Measurements from ENCODE around the gene RAB11FIP4. TPM values are rescaled to one million over a fixed set of nuclear protein-coding genes. Genes with fewer than 3 reads are reported as not detected.

Gene RAB11FIP4
- total and polyA plus RNA-seq, 12 donors: 0.48 to 3.8 (median 2.3) TPM

GRCh38 chr17:31564883-31565301, 173.4 kb downstream of the RAB11FIP4 start:
- intact Hi-C loops (cut with DNase I): no loop called here

GRCh38 chr17:31565652-31566051, 174.2 kb downstream of the RAB11FIP4 start:
- H3K4me1 ChIP-seq (replicated peaks in 1 of 2): peaks cover 0 to 40% of the 10 kb centered on the region in 2 donors
- H3K36me3 ChIP-seq (replicated peaks in 1 of 2): no peaks in the 10 kb centered on the region
- H3K9me3 ChIP-seq (replicated peaks in 1 of 3): no peaks in the 10 kb centered on the region
- TF ChIP-seq POLR2A (IDR thresholded peaks at IDR 0.05): no peak
- no peak for TF ChIP-seq CTCF (IDR thresholded peaks at IDR 0.05)
- WGBS, 4 donors: 90 to 95% (median 92%) methylated on average over 9 of the region's 9 CpGs
- no peaks in the 10 kb centered on the region for H3K27me3 ChIP-seq
- DNase-seq: no peak
- H3K4me3 ChIP-seq: no peak overlapping the region
- peak overlapping the region in 1 of 5 donors; percentile 31 for H3K27ac ChIP-seq
- intact Hi-C loops (cut with DNase I): no loop called here

More at GRCh38 chr17:31564883-31565301, 173.4 kb downstream of the RAB11FIP4 start:
- no peak overlapping the region for H3K4me3 ChIP-seq
- H3K4me1 ChIP-seq (replicated peaks in 1 of 2): peaks cover 0 to 40% of the 10 kb centered on the region in 2 donors
- no peak for DNase-seq
- H3K27me3 ChIP-seq: no peaks in the 10 kb centered on the region
- 55 to 83% (median 80%) methylated on average over 2 to 6 of the region's 6 CpGs for WGBS, 4 donors
- H3K9me3 ChIP-seq (replicated peaks in 1 of 3): no peaks in the 10 kb centered on the region
- no peak for TF ChIP-seq POLR2A (IDR thresholded peaks at IDR 0.05)
- TF ChIP-seq CTCF (IDR thresholded peaks at IDR 0.05): no peak
- no peaks in the 10 kb centered on the region for H3K36me3 ChIP-seq (replicated peaks in 1 of 2)
- peak overlapping the region in 1 of 5 donors; percentile 20 for H3K27ac ChIP-seq

GRCh38 chr17:31566247-31566991, 174.9 kb downstream of the RAB11FIP4 start:
- intact Hi-C loops (cut with DNase I): no loop called here
- Histone ChIP-seq H3K4me1 (replicated peaks in 1 of 2) (peaks cover 0 to 33% of the 10 kb centered on the region in 2 donors), H3K9me3 (replicated peaks in 1 of 3) (no peaks in the 10 kb centered on the region), H3K27ac (no peak overlapping the region), H3K27me3 (no peaks in the 10 kb centered on the region), H3K4me3 (no peak overlapping the region), H3K36me3 (replicated peaks in 1 of 2) (no peaks in the 10 kb centered on the region)
- TF ChIP-seq POLR2A (IDR thresholded peaks at IDR 0.05): no peak
- TF ChIP-seq CTCF (IDR thresholded peaks at IDR 0.05): no peak
- DNase-seq: no peak
- WGBS, 4 donors: 83 to 91% (median 87%) methylated on average over 12 of the region's 12 CpGs

GRCh38 chr17:31566992-31567373, 175.5 kb downstream of the RAB11FIP4 start:
- intact Hi-C loops (cut with DNase I): no loop called here
- Histone ChIP-seq H3K4me3 (no peak overlapping the region), H3K27ac (peak overlapping the region in 1 of 5 donors; percentile 36), H3K36me3 (replicated peaks in 1 of 2) (no peaks in the 10 kb centered on the region), H3K9me3 (replicated peaks in 1 of 3) (no peaks in the 10 kb centered on the region), H3K27me3 (no peaks in the 10 kb centered on the region), H3K4me1 (replicated peaks in 1 of 2) (peaks cover 0 to 27% of the 10 kb centered on the region in 2 donors)
- DNase-seq: no peak
- TF ChIP-seq POLR2A (IDR thresholded peaks at IDR 0.05) (no peak), CTCF (IDR thresholded peaks at IDR 0.05) (no peak)
- 76 to 100% (median 84%) methylated on average over 3 to 6 of the region's 6 CpGs for WGBS, 4 donors
